GM18861 (cell line): ENCODE results near the gene RAB4A.

ENCODE experiments used
- ATAC-seq: cut with Tn5 transposase; IDR thresholded peaks from one replicate; pipeline ENCODE4 v1.9.1; 2021; ENCODE audit not compliant: unreplicated experiment

The RAB4A gene, protein sequence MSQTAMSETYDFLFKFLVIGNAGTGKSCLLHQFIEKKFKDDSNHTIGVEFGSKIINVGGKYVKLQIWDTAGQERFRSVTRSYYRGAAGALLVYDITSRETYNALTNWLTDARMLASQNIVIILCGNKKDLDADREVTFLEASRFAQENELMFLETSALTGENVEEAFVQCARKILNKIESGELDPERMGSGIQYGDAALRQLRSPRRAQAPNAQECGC

DNA sequence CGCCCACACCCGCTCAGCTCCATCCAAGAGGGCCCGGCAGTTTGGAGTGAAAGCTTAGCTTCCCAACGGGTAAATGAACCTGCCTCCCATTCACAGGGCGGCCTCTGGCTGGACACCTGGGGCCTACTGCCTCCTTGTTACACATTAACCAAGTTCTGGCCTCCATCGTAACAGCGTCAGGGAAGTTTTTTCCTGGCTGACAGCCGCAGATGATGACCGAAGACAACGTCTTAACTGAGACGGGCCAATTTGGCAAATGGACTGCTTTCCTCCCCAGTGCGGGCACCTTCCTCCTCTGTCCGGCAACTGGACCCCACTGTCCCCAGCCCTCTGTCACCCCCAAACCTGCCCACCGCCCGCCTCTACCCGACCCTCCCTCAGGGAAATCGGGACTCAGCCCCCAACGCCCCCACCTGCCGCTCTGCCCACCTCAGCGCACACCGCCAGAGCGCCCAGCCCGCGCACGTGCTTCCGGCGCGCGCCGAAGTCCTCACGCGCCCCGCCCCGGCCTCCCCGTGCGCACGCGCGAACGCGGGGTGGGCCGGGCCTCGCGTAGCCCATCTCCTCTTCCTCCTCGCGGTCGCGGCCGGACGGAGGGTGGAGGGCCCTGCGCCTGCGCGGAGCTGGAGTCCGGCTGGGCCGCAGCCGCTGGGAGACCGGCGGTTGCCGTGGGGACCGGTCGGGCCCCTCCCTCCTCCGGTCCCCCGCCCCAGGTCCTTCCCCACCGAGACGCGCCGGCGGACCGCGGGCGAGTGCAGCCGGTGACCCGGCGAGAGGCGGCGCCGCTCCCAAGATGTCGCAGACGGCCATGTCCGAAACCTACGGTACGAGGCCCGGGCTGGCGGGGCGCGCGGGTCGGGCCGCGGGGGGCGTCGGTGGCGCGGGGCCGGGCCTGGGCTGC, at the start of gene RAB4A:
TSS of gene RAB4A (plus strand) at position 565 of the 901 bp plus-strand sequence. CDS start at position 794, 229 bp downstream.
- ATAC-seq: peak; percentile 85

DNA sequence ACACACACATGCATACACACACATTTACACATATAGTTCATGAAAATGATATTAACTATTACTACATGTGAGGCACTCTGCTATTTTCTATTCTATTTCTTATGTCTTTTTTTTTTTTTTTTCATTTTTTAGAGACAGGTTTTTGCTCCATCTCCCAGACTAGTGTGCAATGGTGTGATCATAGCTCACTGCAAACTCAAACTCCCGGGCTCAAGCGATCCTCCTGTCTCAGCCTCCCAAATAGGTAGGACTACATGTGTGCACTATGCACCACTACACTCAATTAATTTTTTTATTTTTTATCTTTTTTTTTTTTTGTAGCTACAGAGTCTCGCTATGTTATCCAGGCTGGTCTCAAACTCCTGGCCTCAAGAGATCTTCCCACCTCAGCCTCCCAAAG, 48.8 kb upstream of the RAB4A start:
- ATAC-seq: no peak

DNA sequence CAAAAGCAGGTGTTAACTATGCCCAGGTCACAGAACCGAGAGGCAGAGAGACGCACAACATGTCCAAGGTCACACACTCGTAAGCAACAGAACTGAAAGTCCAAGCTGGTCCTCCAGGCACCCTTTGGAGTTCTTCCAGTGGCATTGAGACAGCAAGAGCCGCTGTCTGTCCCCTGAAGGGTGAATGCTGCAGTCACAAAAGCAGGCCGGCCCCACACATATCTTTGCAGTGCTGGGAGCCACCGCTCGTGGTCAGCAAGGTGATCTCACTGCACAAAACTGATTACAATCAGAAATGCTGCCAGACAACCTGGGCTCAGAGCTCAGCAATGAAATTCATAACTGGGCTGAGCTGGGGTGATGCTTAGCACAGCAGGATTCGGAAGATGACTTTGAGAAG, 47.4 kb upstream of the RAB4A start:
- no peak for ATAC-seq

DNA sequence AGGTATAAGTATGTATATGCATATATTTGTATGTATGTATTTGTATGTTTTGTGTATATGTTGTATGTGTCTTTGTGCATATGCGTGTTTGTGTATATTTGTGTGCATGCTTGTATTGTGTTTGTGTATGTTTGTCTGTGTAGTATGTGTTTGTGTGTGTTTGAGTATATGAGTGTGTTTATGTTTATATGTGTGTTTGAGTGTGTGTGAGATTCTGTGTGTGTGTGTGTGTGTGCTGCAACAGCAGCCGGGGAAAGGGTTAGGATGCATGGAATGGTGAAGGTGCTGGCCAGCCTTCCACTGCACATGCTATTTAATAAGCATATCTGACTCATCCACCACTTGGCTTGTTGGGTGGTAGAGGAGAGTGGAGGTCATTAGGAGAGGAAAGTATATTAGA, 46.6 kb upstream of the RAB4A start:
- ATAC-seq: no peak

DNA sequence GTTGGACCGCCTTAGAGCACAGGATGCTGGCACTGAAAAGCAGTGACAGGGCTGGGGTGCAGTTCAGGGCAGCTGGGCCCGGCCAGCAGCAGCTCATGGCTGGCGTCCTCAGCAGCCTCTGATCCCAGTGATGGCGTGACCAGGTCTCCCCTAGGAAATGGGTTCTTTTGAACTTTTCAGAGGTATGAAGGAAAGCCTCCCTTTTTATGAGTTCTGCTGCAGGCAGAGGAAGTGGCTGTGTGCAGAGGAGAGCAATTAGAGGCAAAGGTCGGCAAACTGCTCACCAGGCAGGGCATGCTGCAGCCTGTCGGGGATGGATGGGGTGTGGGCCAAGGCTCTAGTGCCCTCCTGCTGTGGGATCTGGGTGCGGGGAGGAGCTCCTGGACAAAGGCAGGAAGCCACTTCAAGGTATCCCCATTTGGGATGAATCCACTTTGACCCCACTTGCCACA, 45.6 kb upstream of the RAB4A start:
- ATAC-seq: no peak

DNA sequence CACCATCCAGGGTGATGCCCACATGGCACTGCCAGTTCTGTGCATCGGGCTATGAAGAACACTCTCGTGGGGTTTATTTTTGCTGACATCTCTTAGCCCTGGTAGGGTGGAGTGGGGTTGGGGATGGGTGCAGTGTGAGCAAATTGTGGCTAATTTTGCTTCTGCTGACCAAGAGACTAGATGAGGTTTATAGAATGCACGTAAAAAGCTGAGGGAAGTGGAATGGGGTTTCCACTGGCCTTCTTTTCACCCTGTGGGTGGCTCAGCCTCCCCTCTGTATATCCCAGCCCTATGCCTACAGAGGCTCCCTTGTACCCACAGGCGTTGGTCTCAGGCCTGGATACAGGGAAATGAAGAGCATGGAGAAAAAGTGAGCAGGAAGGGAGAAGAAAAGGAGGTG, 44.1 kb upstream of the RAB4A start:
- ATAC-seq: no peak

DNA sequence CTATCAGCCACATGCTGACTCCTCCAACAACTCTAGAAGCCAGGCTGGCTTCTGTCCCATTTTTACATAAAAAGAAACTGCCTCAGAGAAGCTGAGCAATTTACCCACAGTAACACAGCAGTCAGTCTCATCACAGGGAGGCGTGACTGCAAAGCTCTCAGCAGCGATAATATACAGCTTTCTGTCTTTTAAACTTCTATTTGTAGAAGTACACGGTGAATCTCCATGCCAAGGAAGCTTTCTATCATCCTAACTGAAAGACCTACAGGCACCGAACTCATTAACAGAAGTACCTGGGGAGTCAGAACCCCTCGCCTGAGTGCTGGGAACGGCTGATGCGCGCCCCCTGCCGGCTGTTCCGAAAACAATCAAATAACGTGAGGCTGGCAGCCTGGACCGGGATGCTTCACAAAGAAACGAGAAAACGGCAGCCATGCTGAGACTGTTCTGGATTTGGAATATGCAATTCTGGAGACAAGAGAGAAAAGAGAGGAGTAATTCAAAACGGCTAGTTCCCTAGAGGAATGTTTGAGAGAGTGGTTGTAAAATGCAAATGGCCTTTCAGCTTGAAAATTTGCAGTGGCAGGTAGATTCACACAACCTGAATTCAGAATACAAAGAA, 43.5 kb upstream of the RAB4A start:
- no peak for ATAC-seq

DNA sequence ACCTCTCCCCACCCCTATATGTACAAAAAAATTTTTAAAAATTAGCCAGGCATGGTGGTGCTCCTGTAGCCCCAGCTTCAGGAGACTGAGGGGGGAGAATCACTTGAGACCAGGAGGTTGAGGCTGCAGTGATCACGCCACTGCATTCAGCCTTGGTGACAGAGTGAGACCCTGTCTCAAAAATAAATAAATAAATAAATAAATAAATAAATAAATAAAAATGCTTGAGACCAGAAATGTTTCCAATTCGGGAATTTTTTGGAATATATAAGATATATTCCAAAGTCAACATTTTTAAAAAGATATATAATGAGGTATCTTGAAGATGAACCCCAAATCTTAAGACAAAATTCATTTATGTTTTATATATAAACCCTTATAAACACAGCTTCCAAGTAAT, 42.4 kb upstream of the RAB4A start:
- ATAC-seq: no peak

DNA sequence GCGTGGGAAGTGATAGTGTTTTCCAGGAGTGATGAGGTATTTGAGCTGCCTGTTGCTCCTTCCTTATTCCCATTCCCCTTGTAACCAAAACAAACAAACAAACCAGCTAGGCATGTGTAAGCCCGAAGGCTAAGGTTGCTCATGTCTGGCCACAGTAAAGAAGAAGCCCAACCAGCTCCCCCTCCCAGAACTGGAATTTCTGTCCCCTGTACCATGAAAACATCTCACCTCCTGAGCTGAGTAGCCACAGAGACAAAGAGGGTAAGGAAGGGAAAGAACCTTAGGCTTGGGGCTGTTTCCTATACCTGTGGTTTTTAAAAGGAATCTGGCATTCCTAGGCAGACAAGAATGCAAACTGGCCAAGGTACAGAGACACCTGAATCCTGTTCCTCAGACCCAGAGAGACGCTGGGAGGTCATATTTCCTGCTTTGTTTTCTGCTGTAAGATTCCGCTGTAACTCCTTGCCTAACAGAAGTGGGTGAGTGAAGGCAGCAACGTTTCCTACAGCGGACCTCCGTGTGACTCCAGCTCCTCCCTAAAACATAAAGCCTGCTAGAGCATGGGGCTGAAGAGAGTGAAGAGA, 41.7 kb upstream of the RAB4A start:
- ATAC-seq: no peak

DNA sequence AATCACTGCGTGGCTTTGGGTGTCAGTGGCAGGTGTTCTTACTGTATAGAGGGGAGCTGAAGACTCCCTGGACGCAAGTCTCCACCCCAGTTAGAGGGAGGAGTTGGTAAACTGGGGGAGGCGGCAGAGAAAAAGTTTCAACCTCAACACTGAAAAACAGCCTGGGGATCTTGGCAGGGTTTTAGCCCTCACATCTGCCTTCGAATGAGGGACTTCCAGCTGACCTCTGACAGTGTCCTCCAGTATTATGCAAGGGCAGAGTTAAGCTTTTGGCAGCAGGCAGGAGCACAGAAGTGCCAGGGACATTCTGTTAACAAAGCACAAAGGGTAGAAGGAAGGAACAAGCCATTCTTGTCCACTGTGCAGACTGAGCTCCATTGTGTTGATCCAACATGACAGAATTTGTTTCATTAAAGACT, 41.2 kb upstream of the RAB4A start:
- no peak for ATAC-seq

DNA sequence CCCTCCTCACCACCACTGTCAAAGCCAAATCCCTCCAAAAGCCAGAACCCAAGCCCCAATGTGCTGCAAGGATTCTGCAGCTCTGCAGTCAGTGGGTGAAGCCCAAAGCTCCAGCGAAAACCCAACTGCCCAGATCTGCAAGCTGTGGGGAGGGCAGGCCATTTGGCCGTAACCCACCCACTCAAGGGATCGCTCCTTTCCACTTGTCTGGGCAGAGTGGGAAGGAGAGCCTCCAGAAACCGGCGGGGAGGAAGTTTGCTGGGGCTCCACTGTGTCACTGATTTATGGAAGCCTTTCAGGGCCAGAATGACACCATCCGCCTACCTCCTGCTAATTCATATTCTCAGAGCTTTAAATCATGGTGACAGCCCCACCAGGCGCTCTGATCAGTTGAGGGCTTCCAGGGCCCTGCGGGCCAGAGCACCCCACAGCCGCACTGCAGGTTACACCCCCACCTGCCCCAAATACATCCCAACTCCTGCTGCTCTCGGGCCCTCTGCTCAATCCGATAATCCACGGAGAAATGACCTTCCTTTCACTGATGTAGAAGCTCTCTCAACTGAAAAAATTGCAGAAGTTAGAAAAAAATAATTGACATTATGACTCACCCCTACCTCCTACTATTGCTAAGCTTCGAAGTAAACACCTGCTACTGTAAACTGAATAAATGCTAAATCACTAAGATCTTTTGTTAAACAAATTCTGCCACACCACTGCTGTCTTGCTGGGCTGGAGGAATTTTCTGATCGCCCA, 40.6 kb upstream of the RAB4A start:
- ATAC-seq: peak; percentile 64

DNA sequence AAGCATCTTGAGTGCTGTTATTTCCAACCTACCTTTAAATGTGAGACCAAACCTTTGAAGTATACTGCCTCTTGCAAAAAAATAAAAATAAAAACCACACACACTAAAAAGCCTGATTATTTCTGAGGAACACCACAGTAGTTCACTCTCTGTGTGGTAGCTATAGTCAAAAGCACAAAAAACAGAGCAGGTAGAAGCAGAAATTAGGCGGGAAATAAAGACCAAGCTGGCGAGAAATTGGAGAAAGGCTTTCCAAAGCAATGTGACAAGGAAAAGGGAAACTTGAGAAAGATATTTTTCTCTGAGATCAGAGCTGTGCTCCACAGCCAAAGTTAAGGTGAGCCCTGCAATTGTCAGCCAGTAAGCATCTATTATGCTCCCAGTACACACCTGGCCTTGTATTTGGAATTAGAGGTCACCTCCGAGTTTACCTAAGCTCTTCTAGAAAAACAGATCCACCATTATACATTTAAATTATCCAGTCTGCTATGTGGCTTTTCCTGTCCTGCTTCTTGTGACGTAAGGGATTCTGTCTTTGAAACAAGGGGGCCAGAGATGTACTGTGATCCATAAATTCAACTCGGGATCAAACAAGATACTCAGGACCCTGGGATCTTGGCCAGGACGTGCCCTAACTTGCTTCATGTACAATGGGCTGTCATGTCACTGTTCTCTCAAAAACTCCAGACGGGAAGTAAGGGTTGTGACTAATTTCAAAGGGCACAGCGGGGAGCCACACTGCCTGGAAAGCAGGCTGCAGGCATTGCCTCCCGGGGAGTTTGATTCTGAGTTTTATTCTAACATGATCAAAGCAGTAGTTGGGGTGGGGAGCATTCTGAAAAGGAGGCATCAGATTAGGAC, 39.8 kb upstream of the RAB4A start:
- no peak for ATAC-seq

DNA sequence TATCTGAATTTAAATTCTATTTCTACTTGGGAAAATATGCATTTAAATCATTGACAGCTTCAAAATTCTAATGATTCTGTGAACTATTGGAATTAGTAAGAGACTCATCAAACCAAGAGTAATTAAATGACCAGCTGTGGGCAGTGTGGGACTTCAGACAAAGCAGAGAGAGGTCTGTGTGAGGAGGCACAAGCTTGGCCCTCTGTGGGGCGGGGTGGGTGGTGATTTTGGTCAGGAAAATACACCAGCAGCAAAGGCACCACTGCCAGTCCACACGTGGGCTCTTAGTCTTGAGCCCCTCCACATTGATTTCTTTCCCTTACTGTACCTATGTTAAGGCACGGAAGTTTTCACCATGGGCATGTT, 39.2 kb upstream of the RAB4A start:
- ATAC-seq: no peak

DNA sequence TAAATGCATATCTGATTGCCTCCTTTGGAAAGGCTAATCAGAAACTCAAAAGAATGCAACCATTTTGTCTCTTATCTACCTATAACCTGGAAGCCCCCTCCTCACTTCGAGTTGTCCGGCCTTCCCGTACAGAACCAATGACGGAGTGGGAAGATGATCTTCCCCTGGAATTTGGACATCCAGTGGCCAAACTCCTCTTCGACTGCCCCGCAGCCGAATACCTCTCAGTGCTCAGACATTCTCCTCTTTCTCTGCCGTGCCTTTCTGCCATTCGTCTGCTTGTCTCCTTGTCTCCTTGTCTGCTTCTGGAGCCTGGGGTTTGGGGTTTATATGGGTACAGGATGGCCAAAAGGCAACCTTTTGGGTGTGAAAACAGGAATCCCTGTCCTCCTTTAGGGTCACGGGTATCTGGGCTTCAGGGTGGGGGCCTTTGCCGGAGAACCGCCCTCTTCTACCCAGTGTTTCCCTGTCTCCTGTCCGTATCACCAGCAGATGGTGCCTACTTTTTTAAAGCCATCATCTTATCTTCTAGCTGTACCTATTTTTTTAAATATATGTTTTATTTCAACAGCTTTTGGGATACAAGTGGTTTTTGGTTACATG, 35.9 kb upstream of the RAB4A start:
- no peak for ATAC-seq

DNA sequence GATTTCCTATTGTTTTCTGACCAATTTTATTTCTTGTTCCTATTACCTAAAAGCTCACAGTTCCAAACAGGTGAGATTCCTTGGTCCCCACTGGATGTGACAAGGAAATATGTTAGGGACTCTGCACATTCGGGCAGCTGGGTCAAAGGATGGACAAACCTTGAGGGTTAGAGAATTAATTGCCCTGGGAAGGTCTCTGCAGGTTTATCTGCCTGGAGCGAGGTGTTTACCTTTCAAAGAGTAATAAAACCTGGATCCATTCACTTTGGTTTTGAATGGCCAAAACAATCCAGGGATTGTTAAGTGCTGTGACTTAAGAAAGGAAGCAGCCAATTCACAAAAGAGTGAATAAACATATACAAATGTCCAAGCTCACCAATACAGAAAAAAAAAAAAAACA, 33.6 kb upstream of the RAB4A start:
- ATAC-seq: no peak

DNA sequence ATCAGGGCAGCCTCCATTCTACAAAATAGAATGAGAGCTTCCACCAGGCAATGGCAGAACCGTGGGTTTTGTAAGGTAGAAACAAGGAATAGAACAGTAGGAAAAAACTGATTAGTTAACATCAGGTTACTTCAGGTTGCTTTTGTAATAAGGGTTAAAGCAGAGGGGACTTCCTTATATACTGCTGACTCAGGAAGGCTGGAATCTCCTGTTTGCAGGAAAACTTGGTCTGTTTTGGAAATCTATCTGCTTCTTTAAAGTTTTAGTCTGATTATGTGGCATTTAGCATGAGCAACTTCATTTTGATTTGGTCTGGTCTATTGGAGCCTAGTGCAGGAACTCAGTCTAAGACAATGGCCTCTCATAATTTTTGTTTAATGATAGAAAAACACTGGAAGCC, 32.7 kb upstream of the RAB4A start:
- no peak for ATAC-seq

DNA sequence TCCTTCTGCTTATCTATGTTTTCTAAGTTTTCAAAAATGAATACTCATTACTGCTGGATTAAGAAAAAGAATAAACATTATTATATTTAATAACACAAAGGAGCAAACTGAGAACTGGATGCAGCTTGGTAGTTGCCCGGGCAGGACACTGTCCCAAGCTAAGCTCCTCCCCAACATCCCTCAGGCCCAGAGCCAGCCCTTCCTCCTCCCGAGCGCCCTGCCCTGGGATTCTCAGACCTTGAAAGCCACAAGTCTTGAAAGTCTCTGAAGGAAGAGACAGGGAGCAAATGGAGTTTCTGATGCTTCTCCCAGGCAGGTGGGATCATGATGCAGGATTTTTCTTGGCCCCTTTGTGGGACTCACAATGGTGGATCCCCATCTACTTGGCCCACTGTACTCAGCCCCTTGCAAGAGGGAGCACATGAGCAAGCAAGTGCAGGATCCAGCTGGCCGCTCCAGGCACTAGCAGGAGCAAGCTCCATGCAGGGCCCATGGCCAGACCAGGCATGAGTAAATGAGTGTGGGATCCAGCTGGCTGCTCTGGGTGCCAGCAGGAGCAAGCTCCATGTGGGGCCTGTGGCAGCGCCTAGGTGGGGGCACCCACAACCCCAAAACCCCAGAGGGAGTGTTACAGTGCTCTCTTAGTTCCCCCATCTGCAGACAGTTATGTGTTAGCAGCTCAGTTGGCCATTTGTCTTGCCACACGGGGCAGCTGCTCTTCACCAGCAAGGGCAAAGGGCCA, 32.1 kb upstream of the RAB4A start:
- no peak for ATAC-seq

DNA sequence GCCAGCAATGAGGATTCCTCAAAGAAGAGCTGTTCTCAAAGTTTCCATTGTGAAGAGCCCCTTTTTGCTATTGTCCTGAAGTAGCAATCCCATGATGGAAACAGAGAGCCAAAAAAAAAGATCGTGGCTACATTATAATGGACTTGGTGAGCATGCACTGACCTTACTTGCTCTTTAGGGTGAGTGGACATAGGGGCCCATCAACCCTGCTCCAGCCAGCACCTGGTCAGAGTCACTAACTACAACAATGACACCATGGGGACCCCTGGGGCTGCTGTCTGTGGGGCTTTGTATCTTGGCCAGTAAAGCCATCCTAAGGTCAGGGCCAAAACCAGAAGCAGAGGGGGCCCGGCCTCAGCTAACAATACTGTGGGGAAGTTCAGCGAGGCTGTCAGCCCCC, 30.4 kb upstream of the RAB4A start:
- no peak for ATAC-seq

DNA sequence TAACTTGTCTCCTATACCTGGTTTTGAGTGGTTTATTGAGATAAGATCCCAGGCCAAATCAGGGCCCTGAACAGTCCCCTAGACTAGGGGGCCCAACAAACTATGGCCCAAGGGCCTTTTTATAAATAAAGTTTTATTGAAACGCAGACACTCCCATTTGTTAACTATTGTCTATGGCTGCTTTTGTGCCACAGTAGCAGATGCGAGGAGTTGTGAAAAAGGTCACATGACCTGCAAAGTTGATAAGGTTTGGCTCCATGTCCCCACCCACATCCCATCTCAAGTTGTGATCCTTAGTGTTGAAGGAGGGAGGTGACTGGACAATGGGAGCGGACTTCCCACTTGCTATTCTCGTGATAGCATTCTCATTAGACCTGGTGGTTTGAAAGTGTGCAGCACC, 29.5 kb upstream of the RAB4A start:
- no peak for ATAC-seq
